ENCODE measurements around the gene ZNF432. TPM values are rescaled to one million over a fixed set of nuclear protein-coding genes. Genes with fewer than 3 reads are reported as not detected.

The ZNF432 gene
- total and polyA plus RNA-seq, 2 of the 13 experiments (the other 11 are each of a cell fraction or from before 2014, with no cell fraction given) = 4.1 to 8.7 TPM

- TF ChIP-seq ZBED4 (CRISPR knock-in tag; IDR thresholded peaks at IDR 0.05; ENCODE audit: borderline replicate concordance) = peak; percentile 45; the same call in 1 of the 2 replicates
- no peak for TF ChIP-seq HMG20A (CRISPR knock-in tag; IDR thresholded peaks at IDR 0.05; ENCODE audit: borderline replicate concordance)
- no peak for TF ChIP-seq ATAD3A (CRISPR knock-in tag; IDR thresholded peaks at IDR 0.05)
- peak; percentile 92; the same call in 1 of the 2 replicates for TF ChIP-seq ZNF274 (CRISPR knock-in tag; IDR thresholded peaks at IDR 0.05)
- TF ChIP-seq ZNF563 (CRISPR knock-in tag; IDR thresholded peaks at IDR 0.05) = no peak
- TF ChIP-seq ZBTB38 (CRISPR knock-in tag; IDR thresholded peaks at IDR 0.05) = peak; percentile 64; the same call in 1 of the 2 replicates
- TF ChIP-seq ZBTB7B (CRISPR knock-in tag; IDR thresholded peaks at IDR 0.05) = no peak
- TF ChIP-seq DZIP1 (CRISPR knock-in tag; IDR thresholded peaks at IDR 0.05) = no peak
- no peak for TF ChIP-seq MLLT10 (CRISPR knock-in tag; IDR thresholded peaks at IDR 0.05)
- peak; percentile 92 for TF ChIP-seq ZFY (CRISPR knock-in tag; IDR thresholded peaks at IDR 0.05)
- TF ChIP-seq U2AF1 (optimal IDR thresholded peaks at IDR 0.05; ENCODE audit: low read depth, low read length) = peak; percentile 58
- no peak for TF ChIP-seq POLR2AphosphoS2 (IDR thresholded peaks at IDR 0.05; ENCODE audit: low read depth, low read length)
- TF ChIP-seq ZNF569 (CRISPR knock-in tag; IDR thresholded peaks at IDR 0.05; ENCODE audit: borderline replicate concordance) = no peak
- TF ChIP-seq ZNF619 (CRISPR knock-in tag; IDR thresholded peaks at IDR 0.05) = no peak
- TF ChIP-seq SPEN (CRISPR knock-in tag; IDR thresholded peaks at IDR 0.05; ENCODE audit: low read depth) = peak; percentile 90
- TF ChIP-seq, protein P1, sequence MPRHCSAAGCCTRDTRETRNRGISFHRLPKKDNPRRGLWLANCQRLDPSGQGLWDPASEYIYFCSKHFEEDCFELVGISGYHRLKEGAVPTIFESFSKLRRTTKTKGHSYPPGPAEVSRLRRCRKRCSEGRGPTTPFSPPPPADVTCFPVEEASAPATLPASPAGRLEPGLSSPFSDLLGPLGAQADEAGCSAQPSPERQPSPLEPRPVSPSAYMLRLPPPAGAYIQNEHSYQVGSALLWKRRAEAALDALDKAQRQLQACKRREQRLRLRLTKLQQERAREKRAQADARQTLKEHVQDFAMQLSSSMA (CRISPR knock-in tag; IDR thresholded peaks at IDR 0.05) = peak; percentile 53; the same call in 1 of the 2 replicates
- no peak for TF ChIP-seq ZNF383 (CRISPR knock-in tag; IDR thresholded peaks at IDR 0.05; ENCODE audit: borderline replicate concordance)
- TF ChIP-seq ZNF326 (CRISPR knock-in tag; IDR thresholded peaks at IDR 0.05; ENCODE audit: borderline replicate concordance) = no peak
- TF ChIP-seq ZNF574 (CRISPR knock-in tag; IDR thresholded peaks at IDR 0.05) = peak; percentile 93
- no peak for TF ChIP-seq ZNF10 (CRISPR knock-in tag; IDR thresholded peaks at IDR 0.05; ENCODE audit: borderline replicate concordance, low read depth)
Measured at GRCh38 chr19:52028027-52028779, 20.4 kb downstream of the ZNF432 start, which contains the start of gene ZNF614 (continued).
